GM18511 (cell line): ENCODE measurements around the gene PATZ1.
A peak's percentile ranks its signal among the peaks of the same experiment; 100 is the strongest.
"Not testable (repeated sequence)": the region's sequence is repeated elsewhere in the genome, so short reads cannot be mapped to it uniquely, and the experiment has no call there.

ENCODE experiments used
- ATAC-seq: cut with Tn5 transposase; IDR thresholded peaks from one replicate; pipeline ENCODE4 v1.9.1; 2021; ENCODE audit warnings: mild to moderate bottlenecking, moderate library complexity; ENCODE audit not compliant: unreplicated experiment

Gene PATZ1

GRCh38 chr22:31314220-31314619 is 31.9 kb downstream of the PATZ1 start:
- ATAC-seq: not testable (repeated sequence)

- no peak for ATAC-seq
Observed at GRCh38 chr22:31313366-31314147, 32.6 kb downstream of the PATZ1 start.

DNA sequence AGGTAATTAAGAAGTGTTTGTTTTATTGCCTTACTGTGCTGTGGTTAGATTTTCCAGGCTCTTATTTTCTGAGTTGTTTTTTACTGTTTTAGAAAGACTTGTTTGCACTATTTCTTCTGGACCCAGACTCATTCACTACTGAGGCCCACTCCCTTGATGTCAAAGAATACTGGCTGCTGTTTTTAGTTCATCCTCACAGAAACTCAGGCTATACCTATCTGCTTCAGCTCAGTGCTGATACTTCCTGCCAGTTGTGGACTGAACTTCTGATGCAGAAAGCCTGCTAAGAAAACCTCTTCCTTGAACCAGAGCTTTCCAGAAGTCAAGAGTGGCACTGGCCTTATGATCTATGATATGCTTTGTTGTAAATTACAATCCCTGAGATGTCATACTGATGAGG is 38.0 kb downstream of the PATZ1 start:
- ATAC-seq: no peak

DNA sequence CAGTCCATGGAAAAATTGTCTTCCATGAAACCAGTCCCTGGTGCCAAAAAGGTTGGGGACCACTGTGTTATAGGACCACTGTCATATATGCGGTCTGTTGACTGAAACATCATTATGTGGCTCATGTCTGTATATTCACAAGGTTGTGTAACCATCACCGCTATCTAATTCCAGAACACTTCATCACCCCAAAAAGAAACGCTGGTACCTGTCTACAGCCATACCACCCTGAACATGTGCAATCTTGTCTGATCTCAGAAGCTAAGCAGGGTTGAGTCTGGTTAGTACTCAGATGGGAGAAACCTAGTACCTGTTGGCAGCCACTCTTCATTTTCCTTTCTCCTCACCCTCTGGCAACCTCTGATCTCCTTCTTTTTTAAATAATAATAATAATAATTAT is 41.0 kb downstream of the PATZ1 start:
- no peak for ATAC-seq

GRCh38 chr22:31302537-31302936 is 43.6 kb downstream of the PATZ1 start:
- no peak for ATAC-seq

DNA sequence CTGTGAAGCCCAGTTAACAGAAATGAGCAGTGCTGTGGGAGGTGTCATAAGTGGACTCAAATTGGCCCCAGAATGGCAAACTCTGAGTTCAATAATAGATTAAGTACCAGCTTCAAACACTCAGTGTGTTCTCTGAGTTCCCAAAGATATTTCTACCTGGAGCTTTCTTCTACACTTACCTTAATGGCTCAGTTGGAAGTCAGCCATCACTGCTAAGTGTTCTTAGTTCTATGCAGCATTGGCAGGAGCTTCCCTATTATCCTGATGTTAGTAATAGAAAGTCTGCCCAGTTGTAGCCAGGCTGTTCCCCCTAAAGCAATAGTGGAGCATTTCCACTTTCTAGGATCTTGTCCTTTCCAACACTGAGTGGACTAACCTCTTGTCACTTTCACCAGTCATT is 44.1 kb downstream of the PATZ1 start:
- ATAC-seq: no peak

GRCh38 chr22:31300896-31301295 is 45.2 kb downstream of the PATZ1 start:
- no peak for ATAC-seq

DNA sequence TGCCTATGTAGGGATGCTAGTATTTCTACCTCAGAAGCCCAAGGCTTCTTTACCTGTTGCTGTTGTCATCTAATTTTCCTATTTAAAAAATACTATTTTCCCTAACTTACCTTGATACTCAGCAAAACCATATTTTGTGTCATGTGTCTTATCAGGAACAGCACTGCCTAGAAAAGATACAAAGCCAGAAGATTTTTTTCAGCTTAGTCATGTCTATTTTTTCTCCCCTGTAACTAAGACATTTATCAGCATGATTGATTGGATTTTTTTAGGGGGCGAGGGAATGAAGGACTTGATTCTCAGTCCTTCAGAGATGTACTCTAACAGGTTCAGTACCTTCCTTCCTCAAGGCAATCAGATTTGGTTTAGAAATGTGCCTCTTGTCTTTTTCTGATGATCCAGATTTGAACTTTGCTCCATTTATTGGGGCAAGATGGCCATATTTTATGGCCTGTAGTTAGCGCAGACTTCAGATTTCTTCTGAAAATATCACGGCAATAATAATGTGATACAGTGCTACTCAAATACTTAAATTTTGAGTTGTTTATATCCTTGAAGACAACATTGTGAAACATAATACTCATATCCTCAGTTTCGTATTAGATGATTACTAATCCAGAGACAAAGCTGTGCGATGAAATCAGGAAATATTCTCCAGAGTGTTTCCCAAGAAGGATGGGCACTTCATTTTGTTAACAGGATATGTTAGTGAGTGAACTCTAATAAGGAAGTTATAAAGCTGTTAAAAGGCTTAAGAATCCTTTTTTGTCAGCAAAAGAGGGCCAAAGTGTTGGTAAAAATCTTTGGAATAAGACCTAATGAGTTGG is 50.1 kb downstream of the PATZ1 start:
- no peak for ATAC-seq

GRCh38 chr22:31295360-31295759 is 50.8 kb downstream of the PATZ1 start:
- no peak for ATAC-seq

GRCh38 chr22:31292236-31292989 is 53.7 kb downstream of the PATZ1 start, which contains the start of gene PIK3IP1:
TSS of gene PIK3IP1 (minus strand) at chr22:31292488. CDS start at chr22:31292344, 144 bp downstream.
- ATAC-seq: no peak

- no peak for ATAC-seq
Observed at GRCh38 chr22:31291481-31292235, 54.5 kb downstream of the PATZ1 start.

DNA sequence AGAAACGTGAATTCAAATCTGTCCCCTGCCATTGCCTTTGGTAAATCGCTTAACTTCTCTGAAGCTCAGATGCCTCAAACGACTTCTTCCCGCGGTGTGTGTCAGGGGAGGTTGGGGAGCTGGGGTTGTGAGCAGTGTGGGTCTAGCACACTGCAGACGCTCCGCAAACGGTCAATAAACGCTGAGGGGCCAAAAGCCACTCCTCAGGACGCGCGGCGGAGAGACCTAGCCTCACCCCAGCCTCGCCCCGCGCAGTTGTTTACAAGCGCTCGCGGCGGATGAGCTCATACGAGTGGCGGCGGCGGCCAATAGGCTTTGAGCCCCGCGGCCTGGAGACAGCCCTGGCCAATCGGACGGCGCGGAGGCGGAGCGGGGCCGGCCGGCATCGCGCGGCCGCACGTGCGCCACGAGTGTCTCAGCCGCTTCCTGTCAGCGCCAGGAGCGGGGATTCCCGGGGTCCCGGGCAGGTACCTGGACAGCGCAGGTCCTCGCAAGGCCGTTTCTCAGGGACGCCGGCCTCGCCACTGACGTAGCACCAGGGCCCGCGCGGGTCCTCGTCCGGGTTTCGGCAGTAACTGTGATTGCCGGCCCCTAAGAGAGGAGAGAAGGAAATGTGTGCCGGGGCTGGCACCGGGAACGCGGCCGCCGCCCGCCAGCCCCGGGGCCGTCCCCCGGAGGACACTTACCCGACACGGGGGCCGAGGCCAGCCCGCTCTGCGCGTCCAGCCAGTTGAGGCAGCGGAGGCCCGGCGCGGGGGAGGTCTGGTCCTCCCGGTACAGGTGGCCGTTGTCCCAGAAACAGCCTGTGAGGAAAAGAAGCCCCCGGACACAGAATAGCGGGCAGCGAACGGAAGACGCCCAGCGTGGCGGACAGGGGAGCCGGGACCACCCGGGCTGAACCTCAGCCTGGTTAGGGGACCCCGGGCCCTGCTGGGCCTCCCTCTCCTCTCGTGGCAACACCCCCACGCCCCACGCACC is 55.4 kb downstream of the PATZ1 start:
- ATAC-seq: peak; percentile 91

- no peak for ATAC-seq
Observed at GRCh38 chr22:31289344-31289743, 56.8 kb downstream of the PATZ1 start.

- ATAC-seq: no peak
Observed at GRCh38 chr22:31288496-31289240, 57.5 kb downstream of the PATZ1 start.

- ATAC-seq: no peak
Observed at GRCh38 chr22:31287818-31288495, 58.2 kb downstream of the PATZ1 start.

DNA sequence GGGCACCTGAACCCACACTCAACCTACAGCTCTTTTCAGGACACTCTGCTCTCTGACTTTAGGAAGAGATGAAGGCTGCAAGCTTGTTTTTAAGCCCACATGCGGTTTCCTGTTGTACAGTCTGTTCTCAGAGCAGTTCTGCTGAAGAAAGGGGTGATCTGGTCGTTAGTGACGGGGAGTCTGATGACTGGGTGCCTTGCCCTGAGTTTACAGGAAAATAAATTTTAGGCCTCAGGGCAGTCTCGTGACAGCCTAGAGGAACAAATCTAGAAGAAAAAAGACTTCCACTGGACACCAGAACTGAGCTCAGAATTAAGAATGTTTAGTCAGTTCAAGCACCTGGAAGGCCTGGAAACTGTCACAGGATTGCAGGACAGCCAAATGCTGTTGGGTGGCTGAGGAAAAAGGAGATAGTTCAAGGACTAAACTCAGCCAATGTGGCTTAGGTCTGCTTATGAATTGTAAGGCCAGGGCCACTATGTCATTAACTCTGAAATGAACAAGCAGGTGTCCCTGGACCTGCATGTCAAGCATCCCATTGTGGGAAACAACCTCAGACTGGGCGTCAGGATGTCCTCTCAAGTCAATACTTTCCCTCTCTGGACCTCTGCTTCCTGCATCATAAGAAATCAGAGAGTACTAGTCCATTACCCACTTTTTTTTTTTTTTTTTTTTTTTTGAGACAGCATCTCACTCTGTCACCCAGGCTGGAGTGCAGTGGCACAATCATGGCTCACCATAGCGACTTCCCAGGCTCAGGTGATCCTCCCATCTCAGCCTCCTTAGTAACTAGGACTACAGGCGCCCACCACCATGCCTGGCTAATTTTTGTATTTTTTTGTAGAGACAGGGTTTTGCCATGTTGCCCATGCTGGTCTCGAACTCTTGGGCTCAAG is 59.5 kb downstream of the PATZ1 start:
- ATAC-seq: no peak
